BJ (cell line): ENCODE data around the gene MST1. TPM values are rescaled to one million over a fixed set of nuclear protein-coding genes. Genes with fewer than 3 reads are reported as not detected.

Experiments
- CTCF ChIA-PET: fragments of 350-600 bp; formaldehyde crosslinking; extraction: SDS; loops from one replicate; lab custom pipeline; 2021; ENCODE audit warnings: antibody characterized with exemption, inconsistent platforms; lab: Yijun Ruan, JAX
- POLR2A ChIA-PET: fragments of 300-600 bp; sonication (Branson Sonifier 250); formaldehyde crosslinking; extraction: SDS; loops from one replicate; lab custom pipeline; 2021; ENCODE audit warnings: antibody characterized with exemption; lab: Charles Lee
- DNase-seq: peaks from one replicate; pipeline ENCODE4 v3.0.0-alpha.2; 2011; ENCODE audit warnings: low read depth
- H3K27me3 ChIP-seq: 2 replicates; pipeline ENCODE4 v1.6.0; 2011; ENCODE audit warnings: low read length; ENCODE audit not compliant: control insufficient read depth, insufficient read depth
- H3K36me3 ChIP-seq: 2 replicates; pipeline ENCODE4 v1.5.1; 2011; ENCODE audit warnings: low read length; ENCODE audit not compliant: control insufficient read depth, insufficient read depth
- H3K4me3 ChIP-seq: 2 replicates; pipeline ENCODE4 v1.5.1; 2011; ENCODE audit warnings: low read depth, mild to moderate bottlenecking, control low read depth, low read length
- polyA plus RNA-seq: library from polyadenylated mRNA; depleted of rRNA; stranded (reverse); fragments of >200 nt; gene quantifications from 2 replicates; pipeline ENCODE4 v1.2.3, GENCODE V29; 2011; rRNA removed
- small RNA-seq: library from RNA; depleted of rRNA; stranded (forward); fragments of <200 nt; gene quantifications from one replicate; pipeline ENCODE3, GENCODE V24; 2012; ENCODE audit warnings: low replicate concordance, low read depth; ENCODE audit not compliant: insufficient read length
- TF ChIP-seq, protein P1 (sequence below): IDR thresholded peaks from 2 replicates; pipeline ENCODE4 v1.5.1; 2011; ENCODE audit warnings: low read depth, mild to moderate bottlenecking, control low read depth, inconsistent platforms, low read length, moderate library complexity; ENCODE audit not compliant: insufficient read depth

The MST1 gene
- polyA plus RNA-seq, 1 experiment = 10.7 TPM

DNA sequence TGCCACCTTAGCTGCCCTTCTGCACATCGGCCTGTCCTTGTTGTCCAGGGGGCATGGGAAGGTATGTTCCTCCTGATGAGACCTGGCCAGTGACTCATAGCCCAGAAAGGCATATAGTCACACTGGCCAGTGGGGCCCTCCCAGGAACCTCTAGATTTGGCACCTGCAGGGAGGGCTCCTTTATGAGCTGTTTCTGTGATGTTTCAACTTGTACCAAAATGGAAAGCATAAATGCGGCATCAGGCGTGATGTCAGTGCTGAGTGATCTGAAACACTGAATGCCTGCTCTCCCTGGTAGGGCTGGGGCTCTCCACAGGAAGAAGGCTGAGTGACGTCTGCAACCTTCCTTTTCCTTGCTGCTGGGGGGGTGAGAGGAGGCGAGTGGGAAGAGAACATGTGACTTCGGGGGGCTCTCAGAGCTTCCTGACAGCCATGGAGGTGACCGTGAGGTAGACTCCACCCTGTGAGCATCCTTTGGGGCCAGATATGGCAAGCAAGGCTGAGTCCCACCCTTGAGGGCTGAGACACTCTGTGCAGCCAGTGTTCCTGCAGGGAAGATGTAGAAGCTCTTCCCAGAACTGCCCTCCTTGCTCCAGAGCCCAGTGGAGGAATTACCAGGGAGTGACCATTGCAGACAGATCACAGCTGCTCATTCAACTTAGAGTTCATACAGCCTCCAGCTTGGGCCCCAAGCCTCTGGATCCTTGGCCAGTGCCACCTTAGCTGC, 52.2 kb downstream of the MST1 start:
- Histone ChIP-seq H3K4me3 (no peak overlapping the region), H3K27me3 (peaks cover 3% of the 10 kb centered on the region), H3K36me3 (no peaks in the 10 kb centered on the region)
- TF ChIP-seq, protein P1, sequence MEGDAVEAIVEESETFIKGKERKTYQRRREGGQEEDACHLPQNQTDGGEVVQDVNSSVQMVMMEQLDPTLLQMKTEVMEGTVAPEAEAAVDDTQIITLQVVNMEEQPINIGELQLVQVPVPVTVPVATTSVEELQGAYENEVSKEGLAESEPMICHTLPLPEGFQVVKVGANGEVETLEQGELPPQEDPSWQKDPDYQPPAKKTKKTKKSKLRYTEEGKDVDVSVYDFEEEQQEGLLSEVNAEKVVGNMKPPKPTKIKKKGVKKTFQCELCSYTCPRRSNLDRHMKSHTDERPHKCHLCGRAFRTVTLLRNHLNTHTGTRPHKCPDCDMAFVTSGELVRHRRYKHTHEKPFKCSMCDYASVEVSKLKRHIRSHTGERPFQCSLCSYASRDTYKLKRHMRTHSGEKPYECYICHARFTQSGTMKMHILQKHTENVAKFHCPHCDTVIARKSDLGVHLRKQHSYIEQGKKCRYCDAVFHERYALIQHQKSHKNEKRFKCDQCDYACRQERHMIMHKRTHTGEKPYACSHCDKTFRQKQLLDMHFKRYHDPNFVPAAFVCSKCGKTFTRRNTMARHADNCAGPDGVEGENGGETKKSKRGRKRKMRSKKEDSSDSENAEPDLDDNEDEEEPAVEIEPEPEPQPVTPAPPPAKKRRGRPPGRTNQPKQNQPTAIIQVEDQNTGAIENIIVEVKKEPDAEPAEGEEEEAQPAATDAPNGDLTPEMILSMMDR = no peak
- ChIA-PET POLR2A (no interaction called here), CTCF (interaction anchor here (3.2 kb wide), 1 partner anchor 97 kb away, joined by 13 read pairs; no protein-coding TSS in a partner anchor)
- DNase-seq = no peak

DNA sequence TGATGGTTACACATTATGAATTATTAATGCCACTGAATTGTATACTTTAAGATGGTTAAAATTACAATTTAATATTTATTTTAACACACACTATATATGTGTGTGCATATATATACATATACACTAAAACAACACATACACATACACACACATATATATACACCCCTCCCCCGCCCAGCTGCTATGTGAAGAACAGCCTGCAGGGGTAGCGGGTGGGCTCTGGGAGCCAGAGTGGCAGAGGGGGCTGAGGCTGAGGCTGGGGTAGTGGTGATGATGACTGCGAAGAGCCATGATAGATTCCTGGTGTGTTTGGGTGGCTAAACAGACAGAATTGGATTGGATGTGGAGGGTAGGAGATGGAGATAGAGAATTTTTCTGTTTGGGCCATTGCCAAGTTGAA, 54.5 kb downstream of the MST1 start:
- TF ChIP-seq, protein P1 = no peak
- POLR2A ChIA-PET = no interaction called here
- CTCF ChIA-PET = no interaction called here

More for the DNA sequence above, 54.5 kb downstream of the MST1 start:
- DNase-seq = no peak
- Histone ChIP-seq H3K4me3 (no peak overlapping the region), H3K27me3 (peaks cover 3% of the 10 kb centered on the region), H3K36me3 (no peaks in the 10 kb centered on the region)

Small RNAs within 50 kb of the gene (small RNA-seq; reads per million reads assigned to genes)
- gene AMIGO3 = not detected

Other genes with a start within 250 kb of the MST1 start
- 71.4 and 144 TPM in 2 replicates for gene DAG1, start 219.2 kb downstream of the MST1 start, polyA plus RNA-seq
- 0.01 and 0.04 TPM in 2 replicates for gene BSN, start 135.0 kb downstream of the MST1 start, polyA plus RNA-seq
- 105 and 165 TPM in 2 replicates for gene APEH, start 15.1 kb downstream of the MST1 start, polyA plus RNA-seq
- 28.8 and 61.2 TPM in 2 replicates for gene RNF123, start 83 bp upstream of the MST1 start, polyA plus RNA-seq
- not detected in 2 replicates for gene AMIGO3, start 30.2 kb upstream of the MST1 start, polyA plus RNA-seq
- 19.0 and 30.0 TPM in 2 replicates for gene GMPPB, start 34.5 kb upstream of the MST1 start, polyA plus RNA-seq
- gene IP6K1, start 97.1 kb upstream of the MST1 start, polyA plus RNA-seq = 35.8 and 54.4 TPM in 2 replicates
- not detected in 2 replicates for gene CDHR4, start 110.4 kb upstream of the MST1 start, polyA plus RNA-seq
- 3.1 and 4.4 TPM in 2 replicates for gene INKA1, start 113.8 kb upstream of the MST1 start, polyA plus RNA-seq
- gene UBA7, start 124.5 kb upstream of the MST1 start, polyA plus RNA-seq = 32.9 and 62.5 TPM in 2 replicates
- gene TRAIP, start 167.1 kb upstream of the MST1 start, polyA plus RNA-seq = 4.9 and 5.8 TPM in 2 replicates
- not detected in 2 replicates for gene CAMKV, start 180.4 kb upstream of the MST1 start, polyA plus RNA-seq
- 0.17 and 0.64 TPM in 2 replicates for gene MST1R, start 214.4 kb upstream of the MST1 start, polyA plus RNA-seq
- 9.5 and 14.1 TPM in 2 replicates for gene MON1A, start 240.3 kb upstream of the MST1 start, polyA plus RNA-seq